OCI-LY1 (cell line): Measurements from ENCODE around the gene SGSM1.

ENCODE experiments used
- H2AFZ ChIP-seq: fragments of 200-600 bp; sonication (generic), shearing (Covaris generic); 2 replicates; pipeline ENCODE4 v1.6.0; 2014; ENCODE audit warnings: antibody characterized with exemption, mild to moderate bottlenecking, low read length
- H3F3A ChIP-seq: fragments of 200-600 bp; sonication (generic), shearing (Covaris generic); 2 replicates; pipeline ENCODE4 v1.6.0; 2014; ENCODE audit warnings: mild to moderate bottlenecking, antibody characterized with exemption, low read length, moderate library complexity; ENCODE audit not compliant: insufficient read depth
- H3K27ac ChIP-seq: fragments of 200-600 bp; sonication (generic); 2 replicates; pipeline ENCODE4 v1.5.1; 2014; ENCODE audit warnings: low read length, mixed run types, mild to moderate bottlenecking, low read depth; ENCODE audit not compliant: poor library complexity, severe bottlenecking
- H3K27me3 ChIP-seq: fragments of 200-600 bp; sonication (generic); 2 replicates; pipeline ENCODE4 v1.6.0; 2014; ENCODE audit warnings: antibody characterized with exemption, mild to moderate bottlenecking, low read length, moderate library complexity; ENCODE audit not compliant: insufficient read depth
- H3K36me3 ChIP-seq: fragments of 200-600 bp; sonication (generic); 2 replicates; pipeline ENCODE4 v1.6.1; 2014; ENCODE audit warnings: mild to moderate bottlenecking, antibody characterized with exemption, low read length, moderate library complexity, mixed read lengths; ENCODE audit not compliant: insufficient read depth
- H3K4me1 ChIP-seq: fragments of 200-600 bp; sonication (generic); 2 replicates; pipeline ENCODE4 v1.5.1; 2014; ENCODE audit warnings: mild to moderate bottlenecking, low read length, moderate library complexity; ENCODE audit not compliant: insufficient read depth, severe bottlenecking
- H3K4me2 ChIP-seq: fragments of 200-600 bp; sonication (generic), shearing (Covaris generic); 2 replicates; pipeline ENCODE4 v1.6.1; 2014; ENCODE audit warnings: low read length
- H3K4me3 ChIP-seq: fragments of 200-600 bp; sonication (generic); 2 replicates; pipeline ENCODE4 v1.5.1; 2014; ENCODE audit warnings: low read length, low read depth, mild to moderate bottlenecking, mixed read lengths; ENCODE audit not compliant: poor library complexity, severe bottlenecking
- H3K79me2 ChIP-seq: fragments of 200-600 bp; shearing (Covaris generic); 2 replicates; pipeline ENCODE4 v1.6.1; 2016; ENCODE audit warnings: mixed run types, low read length, mixed read lengths; ENCODE audit not compliant: insufficient read depth
- H3K9ac ChIP-seq: fragments of 200-600 bp; sonication (generic), shearing (Covaris generic); 2 replicates; pipeline ENCODE4 v1.6.1; 2014; ENCODE audit warnings: mild to moderate bottlenecking, low read length, mixed read lengths
- H3K9me2 ChIP-seq: fragments of 200-600 bp; sonication (generic), shearing (Covaris generic); 2 replicates; pipeline ENCODE4 v1.6.1; 2014; ENCODE audit warnings: low read depth, mild to moderate bottlenecking, low read length, mixed read lengths
- H3K9me3 ChIP-seq: fragments of 200-600 bp; shearing (Covaris generic); 2 replicates; pipeline ENCODE4 v1.6.1; 2014; ENCODE audit warnings: low read length, mixed read lengths
- H4K20me1 ChIP-seq: fragments of 200-600 bp; sonication (generic), shearing (Covaris generic); 2 replicates; pipeline ENCODE4 v1.6.0; 2016; ENCODE audit warnings: mild to moderate bottlenecking, low read length; ENCODE audit not compliant: insufficient read depth
- CTCF ChIP-seq: fragments of 200-600 bp; sonication (generic), shearing (Covaris generic); IDR thresholded peaks from 2 replicates; pipeline ENCODE4 v1.5.1; 2017; ENCODE audit warnings: mild to moderate bottlenecking, antibody characterized with exemption, low read length, moderate library complexity, mixed read lengths
- EZH2 ChIP-seq: fragments of 200-600 bp; sonication (generic), shearing (Covaris generic); IDR thresholded peaks from 2 replicates; pipeline ENCODE4 v1.8.0; 2017; ENCODE audit warnings: borderline replicate concordance, mixed run types, mild to moderate bottlenecking, antibody characterized with exemption, low read length, moderate library complexity, mixed read lengths

Gene SGSM1

GRCh38 chr22:24947383-24947782 is 141.4 kb downstream of the SGSM1 start:
- H3K4me3 ChIP-seq, result no peak overlapping the region

GRCh38 chr22:24947881-24948280 is 141.9 kb downstream of the SGSM1 start:
- H2AFZ ChIP-seq, result no peak overlapping the region
- H3K27me3 ChIP-seq, result no peaks in the 10 kb centered on the region
- no peaks in the 10 kb centered on the region for H3K36me3 ChIP-seq
- TF ChIP-seq CTCF, result no peak
- no peak for TF ChIP-seq EZH2
- H3K27ac ChIP-seq, result no peak overlapping the region
- H4K20me1 ChIP-seq, result no peaks in the 10 kb centered on the region
- H3F3A ChIP-seq, result no peaks in the 10 kb centered on the region
- no peak overlapping the region for H3K9ac ChIP-seq
- H3K4me2 ChIP-seq, result no peak overlapping the region
- H3K9me2 ChIP-seq, result no peaks in the 10 kb centered on the region
- no peaks in the 10 kb centered on the region for H3K79me2 ChIP-seq
- no peaks in the 10 kb centered on the region for H3K9me3 ChIP-seq
- H3K4me3 ChIP-seq, result no peak overlapping the region
- no peaks in the 10 kb centered on the region for H3K4me1 ChIP-seq

More at GRCh38 chr22:24947383-24947782, 141.4 kb downstream of the SGSM1 start:
- no peaks in the 10 kb centered on the region for H3K9me2 ChIP-seq
- H3K4me1 ChIP-seq, result no peaks in the 10 kb centered on the region
- H2AFZ ChIP-seq, result no peak overlapping the region
- TF ChIP-seq CTCF (no peak), EZH2 (no peak)
- H3K36me3 ChIP-seq, result no peaks in the 10 kb centered on the region
- no peaks in the 10 kb centered on the region for H3K27me3 ChIP-seq
- no peaks in the 10 kb centered on the region for H3K79me2 ChIP-seq
- no peak overlapping the region for H3K9ac ChIP-seq
- H3F3A ChIP-seq, result no peaks in the 10 kb centered on the region
- no peak overlapping the region for H3K27ac ChIP-seq
- no peaks in the 10 kb centered on the region for H3K9me3 ChIP-seq
- H4K20me1 ChIP-seq, result no peaks in the 10 kb centered on the region
- H3K4me2 ChIP-seq, result no peak overlapping the region

- Histone ChIP-seq H3K27ac (no peak overlapping the region), H2AFZ (no peak overlapping the region), H4K20me1 (no peaks in the 10 kb centered on the region), H3K9me2 (no peaks in the 10 kb centered on the region), H3F3A (no peaks in the 10 kb centered on the region), H3K79me2 (no peaks in the 10 kb centered on the region), H3K4me2 (no peak overlapping the region), H3K9ac (no peak overlapping the region), H3K4me1 (no peaks in the 10 kb centered on the region), H3K9me3 (no peaks in the 10 kb centered on the region), H3K4me3 (no peak overlapping the region), H3K27me3 (no peaks in the 10 kb centered on the region), H3K36me3 (no peaks in the 10 kb centered on the region)
- no peak for TF ChIP-seq CTCF
- TF ChIP-seq EZH2, result no peak
Observed at GRCh38 chr22:24948356-24949202, 142.6 kb downstream of the SGSM1 start.
